Measurements from ENCODE around the gene CDK14.
A peak's percentile ranks its signal among the peaks of the same experiment; 100 is the strongest.

GRCh38 chr7:91082852-91083495 is 486.9 kb downstream of the CDK14 start:
- TF ChIP-seq, protein P1, sequence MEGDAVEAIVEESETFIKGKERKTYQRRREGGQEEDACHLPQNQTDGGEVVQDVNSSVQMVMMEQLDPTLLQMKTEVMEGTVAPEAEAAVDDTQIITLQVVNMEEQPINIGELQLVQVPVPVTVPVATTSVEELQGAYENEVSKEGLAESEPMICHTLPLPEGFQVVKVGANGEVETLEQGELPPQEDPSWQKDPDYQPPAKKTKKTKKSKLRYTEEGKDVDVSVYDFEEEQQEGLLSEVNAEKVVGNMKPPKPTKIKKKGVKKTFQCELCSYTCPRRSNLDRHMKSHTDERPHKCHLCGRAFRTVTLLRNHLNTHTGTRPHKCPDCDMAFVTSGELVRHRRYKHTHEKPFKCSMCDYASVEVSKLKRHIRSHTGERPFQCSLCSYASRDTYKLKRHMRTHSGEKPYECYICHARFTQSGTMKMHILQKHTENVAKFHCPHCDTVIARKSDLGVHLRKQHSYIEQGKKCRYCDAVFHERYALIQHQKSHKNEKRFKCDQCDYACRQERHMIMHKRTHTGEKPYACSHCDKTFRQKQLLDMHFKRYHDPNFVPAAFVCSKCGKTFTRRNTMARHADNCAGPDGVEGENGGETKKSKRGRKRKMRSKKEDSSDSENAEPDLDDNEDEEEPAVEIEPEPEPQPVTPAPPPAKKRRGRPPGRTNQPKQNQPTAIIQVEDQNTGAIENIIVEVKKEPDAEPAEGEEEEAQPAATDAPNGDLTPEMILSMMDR (IDR thresholded peaks at IDR 0.05): peak in 3 of 4 experiments; percentile 35 to 48 (median 42)
- TF ChIP-seq POLR2A (IDR thresholded peaks at IDR 0.05): no peak
